GM19035 (cell line): ENCODE data around the gene IGFL3.
"Not testable (repeated sequence)": the region's sequence is repeated elsewhere in the genome, so short reads cannot be mapped to it uniquely, and the experiment has no call there.

ENCODE experiments used
- ATAC-seq: cut with Tn5 transposase; IDR thresholded peaks from one replicate; pipeline ENCODE4 v1.9.1; 2021; ENCODE audit not compliant: unreplicated experiment

The IGFL3 gene

DNA sequence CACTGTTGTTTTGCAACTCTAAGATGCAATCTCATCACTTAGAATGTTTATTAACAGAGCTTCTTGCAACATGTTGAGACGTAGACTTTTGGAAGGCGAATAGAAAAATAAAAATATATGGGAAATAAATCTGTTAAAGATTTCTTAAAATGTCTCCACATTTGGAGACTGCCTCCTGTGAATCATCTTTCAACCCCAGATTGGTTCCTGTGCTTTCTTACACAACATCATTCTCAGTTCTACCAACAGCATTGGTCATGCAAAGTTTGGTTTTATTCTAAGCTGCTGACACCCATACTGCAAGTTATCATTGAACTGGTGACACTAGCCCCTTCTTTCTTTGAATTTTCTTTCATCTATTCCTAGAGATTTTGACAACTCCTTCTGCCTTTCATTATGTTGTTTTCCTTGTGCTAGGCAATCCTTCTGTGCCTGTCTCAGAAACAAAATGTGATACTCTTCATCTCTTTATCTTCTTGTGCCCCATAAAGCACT, 1.6 kb upstream of the IGFL3 start:
- no peak for ATAC-seq

DNA sequence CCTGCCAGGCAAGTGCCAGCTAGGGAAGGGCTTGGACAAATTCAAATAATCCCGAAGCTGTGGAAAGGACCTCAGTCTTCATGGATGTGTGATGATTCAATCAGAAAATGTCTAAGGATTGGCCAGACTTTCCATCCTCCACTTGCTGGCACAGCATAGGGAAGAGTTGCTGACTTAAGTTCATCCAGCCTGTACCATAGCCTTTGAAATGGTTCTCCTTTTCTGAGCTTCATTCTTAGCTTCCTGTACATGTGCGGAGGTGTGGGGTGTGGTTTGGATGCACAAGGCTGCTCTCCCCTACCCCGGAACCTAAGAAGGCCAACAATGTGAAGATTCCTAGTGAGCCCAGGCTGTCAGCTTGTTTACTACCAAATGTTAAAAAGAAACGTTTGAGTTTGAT, 959 bp upstream of the IGFL3 start:
- no peak for ATAC-seq

DNA sequence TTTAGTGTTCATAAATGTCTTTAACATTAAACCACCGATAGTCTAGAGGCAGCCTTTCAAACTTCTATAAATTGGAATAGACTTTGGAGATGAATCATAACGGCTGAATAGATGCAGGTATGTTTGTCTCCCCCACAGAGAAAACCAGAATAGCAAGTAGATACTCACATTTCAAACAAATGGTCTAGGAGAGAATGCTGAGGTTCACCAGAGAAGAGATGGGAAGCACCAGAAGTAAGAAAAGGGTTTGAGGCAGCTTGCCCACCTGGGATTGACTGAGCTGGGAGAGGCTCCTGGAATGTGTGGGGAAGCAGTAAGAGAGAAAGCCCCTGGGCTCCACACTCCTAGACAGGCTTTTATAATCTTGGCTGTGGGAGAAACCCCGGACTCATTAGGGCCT, 6.4 kb downstream of the IGFL3 start:
- no peak for ATAC-seq

DNA sequence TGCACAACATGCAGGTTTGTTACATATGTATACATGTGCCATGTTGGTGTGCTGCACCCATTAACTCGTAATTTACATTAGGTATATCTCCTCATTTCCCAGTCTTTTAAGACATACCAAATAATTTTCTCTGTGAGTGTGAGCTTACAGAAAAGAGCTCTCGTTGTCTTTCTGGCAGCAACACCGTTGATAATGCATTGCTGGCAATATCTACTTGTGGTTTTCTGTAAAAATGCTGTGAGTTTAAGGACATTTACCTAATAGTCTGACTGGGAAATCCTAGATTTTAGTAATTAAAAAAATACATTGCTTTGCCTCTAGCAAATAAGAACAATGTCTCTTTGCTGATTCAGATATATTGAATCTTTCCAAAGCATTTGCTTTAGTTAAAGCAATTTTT, 8.4 kb downstream of the IGFL3 start:
- no peak for ATAC-seq

DNA sequence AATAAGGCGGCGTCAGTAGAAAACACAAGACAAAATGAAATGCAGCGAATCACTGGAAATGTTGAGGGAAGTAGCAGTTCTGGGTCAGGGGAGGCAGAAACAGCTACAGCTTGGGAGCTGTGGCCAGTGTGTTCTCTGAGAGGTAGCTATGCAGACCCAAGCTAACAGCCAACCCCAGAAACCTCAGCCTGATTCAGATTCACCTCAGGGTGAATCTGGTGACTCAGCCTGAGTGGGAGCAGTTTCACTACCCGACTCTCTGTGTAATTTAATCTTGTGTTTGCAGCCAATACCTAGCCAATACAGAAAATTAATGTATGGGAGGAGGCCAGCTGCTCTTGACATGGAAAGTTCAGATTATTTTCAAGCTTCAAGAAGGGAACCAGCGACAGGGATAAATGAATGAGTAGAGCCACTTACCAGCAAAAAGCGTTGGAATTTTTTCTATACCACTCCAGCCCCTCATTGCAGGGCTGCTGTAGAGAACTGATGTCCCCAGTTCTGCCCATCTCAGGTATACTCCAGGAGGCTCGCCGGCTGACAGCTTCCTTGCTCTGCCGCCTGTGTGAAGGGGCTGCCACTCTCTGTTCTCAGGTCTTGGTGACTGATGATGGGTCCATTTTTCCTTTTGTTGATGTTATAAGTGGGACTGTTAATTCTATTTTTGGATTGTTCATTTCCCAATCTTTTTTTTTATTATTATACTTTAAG, 8.9 kb downstream of the IGFL3 start:
- ATAC-seq = no peak

DNA sequence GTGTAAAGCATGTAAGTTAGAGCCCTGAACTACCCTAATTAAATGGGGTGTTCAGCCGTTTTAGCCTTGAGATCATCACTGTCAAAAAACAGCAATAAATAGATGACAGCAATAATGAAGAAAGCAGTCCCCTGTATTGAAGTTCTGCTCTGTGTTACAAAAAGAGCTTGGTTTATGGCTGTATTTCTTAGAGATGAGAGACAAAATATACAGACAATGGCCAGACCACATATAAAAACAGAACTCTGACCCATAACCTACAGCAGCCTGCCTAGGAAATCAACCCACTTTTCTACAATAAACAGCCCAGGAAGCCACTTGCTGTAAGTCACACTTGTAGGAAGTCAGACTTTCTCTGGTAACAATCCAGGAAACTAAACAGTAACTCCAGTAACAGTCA, 10.8 kb downstream of the IGFL3 start:
- no peak for ATAC-seq

DNA sequence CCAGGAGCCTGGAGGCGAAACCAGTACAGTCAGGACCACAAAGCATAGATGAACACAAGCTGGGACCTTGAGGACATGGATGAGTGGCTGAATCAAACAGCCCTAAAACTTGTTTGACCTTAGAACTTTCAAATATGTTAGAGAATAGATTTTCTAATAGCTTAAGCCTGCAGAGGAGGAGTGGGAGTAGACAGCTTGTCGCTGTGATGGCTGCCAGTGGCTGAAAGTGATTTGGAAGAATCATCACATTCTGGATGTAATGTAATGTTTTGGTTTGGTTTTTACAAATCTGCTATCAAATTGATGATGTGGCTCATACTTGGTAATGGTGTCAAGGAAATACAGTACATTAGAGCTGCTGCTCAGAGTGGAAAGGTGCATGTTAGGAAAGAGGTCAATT, 12.0 kb downstream of the IGFL3 start:
- no peak for ATAC-seq

DNA sequence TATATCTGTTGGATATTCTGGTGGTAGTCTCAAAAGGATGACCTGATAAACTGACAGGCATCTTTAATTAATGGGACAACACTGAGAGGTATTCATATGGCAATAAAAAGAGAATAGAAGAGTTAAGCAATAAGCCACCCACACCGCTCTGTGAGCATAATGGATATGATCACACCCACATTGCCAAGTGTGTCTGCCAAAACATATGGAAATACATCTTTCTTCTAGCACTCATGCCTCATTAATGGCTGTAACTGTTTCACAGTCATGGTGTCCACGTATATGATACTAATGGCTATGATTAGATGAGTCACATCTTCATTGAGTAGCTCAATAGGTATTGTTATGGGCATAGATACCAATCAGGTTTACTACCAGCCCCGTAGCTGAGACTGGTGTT, 13.1 kb downstream of the IGFL3 start:
- no peak for ATAC-seq

DNA sequence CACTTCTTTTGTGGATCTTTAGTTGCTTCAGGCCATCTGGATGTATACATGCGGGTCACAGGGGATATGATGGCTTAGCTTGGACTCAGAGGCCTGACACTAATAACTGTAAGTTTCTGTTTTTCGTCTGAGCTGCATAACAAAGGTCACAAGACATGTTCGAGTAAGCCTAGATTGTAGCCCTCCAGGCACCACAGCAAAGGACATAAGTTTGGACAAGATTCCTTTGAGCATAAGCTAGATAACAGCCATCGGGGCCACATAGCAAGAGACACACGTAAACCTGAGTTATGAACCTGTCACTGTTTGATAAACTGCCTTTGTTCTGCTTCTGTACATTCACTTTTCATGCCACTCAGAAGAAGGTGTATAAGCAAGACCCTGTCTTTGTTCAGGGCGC, 14.6 kb downstream of the IGFL3 start:
- no peak for ATAC-seq

DNA sequence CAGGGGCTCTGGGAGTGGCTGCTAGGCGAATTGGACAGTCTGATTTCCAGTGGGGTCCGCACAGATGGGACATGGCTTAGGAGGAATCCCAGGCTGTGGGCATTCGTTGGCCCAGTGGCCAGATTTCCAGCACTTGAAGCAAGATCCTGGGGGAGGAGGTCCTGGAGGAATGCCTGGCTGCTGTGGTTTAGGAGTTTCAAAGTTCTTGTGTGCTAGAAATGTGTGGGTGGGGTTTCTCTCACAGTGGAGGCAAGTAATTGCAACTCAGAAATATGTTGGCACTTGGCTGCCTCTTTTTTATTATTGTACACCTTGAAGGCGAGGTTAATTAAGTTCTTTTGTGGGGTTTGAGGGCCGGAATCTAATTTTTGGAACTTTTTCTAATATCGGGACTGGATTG, 17.1 kb downstream of the IGFL3 start:
- ATAC-seq = no peak

DNA sequence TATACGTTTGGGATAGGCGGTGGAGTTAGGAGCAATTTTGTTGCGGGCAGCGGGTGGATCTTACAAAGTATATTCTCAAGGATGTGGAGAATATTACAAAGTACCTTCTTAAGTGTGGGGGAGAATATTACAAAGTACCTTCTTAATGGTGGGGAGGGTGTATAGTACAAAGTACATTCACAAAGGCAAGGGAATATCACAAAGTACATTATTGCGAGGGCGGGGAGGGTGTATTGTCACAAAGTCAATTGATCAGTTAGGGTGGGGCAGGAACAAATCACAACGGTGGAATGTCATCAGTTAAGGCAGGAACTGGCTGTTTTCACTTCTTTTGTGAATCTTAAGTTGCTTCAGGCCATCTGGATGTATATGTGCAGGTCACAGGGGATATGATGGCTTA, 22.2 kb downstream of the IGFL3 start:
- not testable (repeated sequence) for ATAC-seq

DNA sequence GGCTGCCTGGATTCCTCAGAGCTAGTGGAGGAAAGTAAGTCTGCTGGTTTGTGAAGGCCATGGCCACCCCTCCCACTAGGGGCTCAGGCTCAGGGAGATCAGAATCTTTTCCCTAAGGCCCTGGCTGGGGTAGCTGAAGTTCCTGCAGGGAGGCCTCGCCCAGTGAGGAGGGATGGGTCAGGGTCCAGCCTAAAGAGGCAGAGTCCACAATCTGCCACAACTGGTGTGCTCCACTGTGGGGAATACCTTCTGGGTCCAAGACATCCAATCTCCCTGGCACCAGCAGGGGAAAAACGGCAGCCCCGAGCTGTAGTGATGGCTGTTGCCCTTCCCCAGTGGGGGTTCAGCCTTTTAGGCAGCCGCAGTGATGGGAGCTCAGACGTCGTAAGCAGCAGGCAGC, 23.2 kb downstream of the IGFL3 start:
- no peak for ATAC-seq

DNA sequence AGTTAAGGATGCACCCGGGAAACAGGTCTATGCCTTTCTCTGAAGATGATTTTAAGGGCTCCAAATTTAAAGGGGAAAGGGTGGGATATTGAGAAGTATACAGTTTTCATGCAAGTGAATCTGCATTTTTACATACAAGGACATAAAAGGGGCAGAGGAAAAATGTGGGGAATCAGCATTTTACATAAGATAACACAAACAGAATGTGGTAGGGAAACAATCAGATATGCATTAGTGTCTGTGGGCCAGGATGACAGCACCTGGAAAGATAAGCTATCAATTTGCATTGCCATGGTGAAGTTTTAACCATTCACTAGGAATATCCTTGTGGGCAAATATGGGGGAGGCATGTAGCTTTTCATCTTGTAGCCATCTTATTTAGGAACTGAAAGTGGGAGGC, 24.1 kb downstream of the IGFL3 start:
- ATAC-seq = no peak

DNA sequence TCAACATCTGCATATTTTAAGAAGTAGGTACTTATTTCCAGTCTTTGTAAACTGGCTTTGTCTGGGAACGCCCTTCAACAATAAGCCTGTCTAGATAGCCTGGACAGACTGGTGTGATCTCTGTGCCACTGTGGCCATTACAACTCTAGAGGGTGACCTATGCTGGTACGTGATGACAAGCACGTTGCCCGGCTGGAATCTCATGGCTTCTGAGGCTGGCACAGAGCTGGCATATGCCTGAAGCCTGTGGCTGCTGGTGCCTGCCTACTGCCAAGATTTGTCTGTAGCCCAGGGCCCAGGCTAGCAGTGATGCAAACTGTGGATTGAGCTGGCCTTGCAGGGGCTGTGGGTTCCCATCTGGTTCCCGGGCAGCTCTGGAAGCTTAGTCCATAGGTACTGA, 34.0 kb downstream of the IGFL3 start:
- no peak for ATAC-seq

DNA sequence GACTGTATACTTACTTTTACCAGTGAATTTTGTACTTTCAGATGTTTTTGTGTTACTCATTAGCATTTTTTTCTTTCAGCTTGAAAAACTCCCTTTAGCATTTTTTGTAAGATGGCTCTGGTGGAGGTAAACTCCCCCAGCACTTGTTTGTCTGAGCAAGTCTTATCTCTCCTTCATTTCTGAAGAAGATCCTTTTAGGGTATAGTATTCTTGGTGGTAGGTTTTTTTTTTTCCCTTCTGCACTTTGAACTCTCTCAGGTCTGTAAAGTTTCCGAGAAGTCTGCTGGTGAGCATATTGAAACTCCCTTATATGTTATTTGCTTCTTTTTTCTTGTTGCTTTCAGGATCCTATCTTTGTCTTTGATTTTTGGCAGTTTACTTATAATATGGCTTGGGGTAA, 35.1 kb downstream of the IGFL3 start:
- no peak for ATAC-seq

DNA sequence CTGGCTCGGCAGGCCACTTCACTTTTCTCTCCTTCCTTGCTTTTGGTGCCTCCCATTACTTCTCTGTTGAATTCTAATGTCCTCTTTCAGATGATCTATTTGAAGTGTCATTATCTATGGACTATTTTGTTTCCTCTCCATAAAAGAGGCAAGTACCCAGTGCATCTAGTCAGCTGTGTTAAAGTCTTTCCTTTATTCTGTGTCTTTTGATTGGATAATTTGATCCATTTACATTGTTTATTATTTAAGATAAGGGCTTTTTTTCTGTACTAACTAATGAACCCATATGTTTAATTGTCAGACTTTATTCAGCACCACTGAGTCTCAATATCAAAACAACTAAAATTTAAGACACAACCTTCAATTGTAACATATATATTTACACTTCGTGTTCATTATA, 36.4 kb downstream of the IGFL3 start:
- ATAC-seq = no peak

DNA sequence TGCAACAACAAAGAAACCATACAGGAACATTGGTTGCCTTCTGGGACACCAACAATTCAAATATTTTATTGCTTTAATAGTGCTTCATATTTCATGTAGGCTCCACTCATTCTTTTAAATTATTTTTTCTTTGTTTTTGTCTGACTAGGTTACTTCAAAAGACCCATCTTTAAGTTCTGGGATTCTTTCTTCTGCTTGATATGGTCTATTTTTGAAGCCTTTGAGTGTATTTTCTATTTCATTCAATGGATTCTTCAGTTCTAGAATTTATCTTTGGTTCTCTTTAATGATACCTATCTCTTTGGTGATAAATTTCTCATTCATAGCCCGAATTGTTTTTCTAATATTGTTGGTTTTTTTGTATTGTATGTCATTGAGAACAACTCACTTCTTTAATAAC, 38.6 kb downstream of the IGFL3 start:
- no peak for ATAC-seq

DNA sequence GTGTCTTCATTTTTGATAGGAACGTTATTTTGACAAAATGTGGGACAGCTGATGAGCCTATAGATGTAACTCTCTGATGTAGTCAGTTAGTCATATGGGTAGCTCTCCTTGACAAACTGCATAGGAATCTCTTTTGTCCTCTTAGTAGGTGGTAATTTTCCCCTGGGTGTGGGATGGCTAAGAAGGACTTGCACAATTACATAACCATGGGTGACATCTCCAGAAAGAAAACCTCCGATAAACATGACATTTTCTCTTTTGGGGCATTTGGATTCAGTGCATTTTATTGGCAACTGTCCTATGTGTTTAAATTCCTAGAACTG, 41.8 kb downstream of the IGFL3 start:
- no peak for ATAC-seq

DNA sequence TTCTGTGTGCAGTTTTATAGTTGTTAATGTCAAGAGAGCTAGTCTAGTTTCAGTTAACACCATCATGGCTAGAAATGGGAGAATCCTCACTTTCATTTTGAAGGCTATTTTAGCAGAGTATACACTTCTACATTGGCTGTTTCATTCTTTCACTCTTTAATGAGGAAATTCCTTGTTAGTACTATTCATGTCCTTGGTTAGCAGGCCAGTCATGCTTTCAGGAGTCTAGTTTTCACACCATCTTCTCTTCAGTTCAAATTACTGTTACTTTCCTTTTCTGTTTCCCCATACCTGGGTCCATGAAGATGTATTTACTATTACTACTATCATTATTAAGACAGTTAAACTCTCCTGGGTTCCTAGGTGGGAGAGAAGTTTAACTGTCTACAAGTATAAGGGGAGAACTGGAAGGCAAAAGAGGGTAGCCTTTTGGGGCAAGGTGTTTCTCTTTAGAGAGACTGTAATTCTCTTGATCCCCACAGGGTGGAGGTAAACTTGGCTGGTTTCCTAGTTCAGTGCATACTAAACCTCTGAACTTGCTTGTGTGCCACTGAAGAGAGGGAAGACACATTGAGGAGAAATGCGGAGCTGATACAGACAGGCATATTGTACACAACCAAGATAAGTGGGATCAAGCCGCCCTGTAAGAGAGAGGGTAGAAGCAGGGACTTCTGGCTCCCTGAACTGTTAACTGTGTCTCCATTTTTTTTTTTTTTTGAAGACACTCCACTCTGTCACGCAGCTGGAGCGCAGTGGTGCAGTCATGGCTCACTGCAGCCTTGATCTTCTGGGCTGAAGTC, 42.4 kb downstream of the IGFL3 start:
- ATAC-seq = no peak

DNA sequence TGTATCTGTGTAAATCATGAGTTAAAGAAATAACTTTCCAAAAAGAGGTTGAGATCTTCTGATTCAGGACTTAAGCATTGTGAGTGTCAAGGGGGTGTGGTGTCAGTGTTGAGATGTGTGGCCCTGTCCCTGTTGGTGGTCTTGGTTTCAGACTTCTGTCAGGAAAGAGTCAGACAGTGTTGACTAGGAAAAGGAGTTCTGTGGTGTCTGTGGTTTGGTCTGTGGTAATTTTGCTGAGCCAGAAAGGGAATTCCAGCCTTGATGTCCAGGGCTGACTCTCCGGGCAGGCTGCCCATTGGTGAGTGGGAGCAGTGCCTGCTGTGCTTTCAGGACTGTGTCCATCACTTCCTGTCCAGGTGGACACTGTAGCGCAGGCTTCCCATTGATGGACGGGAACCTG, 43.9 kb downstream of the IGFL3 start:
- no peak for ATAC-seq

DNA sequence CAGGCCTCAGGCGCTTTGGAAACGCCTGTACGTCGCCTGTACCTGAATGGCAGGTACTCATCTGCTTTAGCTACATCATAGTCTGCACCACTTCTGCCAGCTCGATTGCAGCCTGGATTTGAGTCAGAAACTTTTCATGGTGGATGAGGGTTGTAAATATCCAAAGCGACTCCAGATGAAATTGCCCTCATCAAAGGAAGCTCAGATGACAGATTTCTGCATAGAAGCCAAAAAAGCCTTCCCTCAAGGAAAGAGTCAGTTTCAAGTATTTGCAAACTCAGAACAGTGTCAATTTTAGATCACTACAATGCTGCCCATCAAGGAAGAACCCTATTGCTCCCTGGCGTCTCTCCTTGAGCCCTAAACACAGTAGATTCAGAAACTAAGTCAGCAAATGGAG, 44.9 kb downstream of the IGFL3 start:
- no peak for ATAC-seq

DNA sequence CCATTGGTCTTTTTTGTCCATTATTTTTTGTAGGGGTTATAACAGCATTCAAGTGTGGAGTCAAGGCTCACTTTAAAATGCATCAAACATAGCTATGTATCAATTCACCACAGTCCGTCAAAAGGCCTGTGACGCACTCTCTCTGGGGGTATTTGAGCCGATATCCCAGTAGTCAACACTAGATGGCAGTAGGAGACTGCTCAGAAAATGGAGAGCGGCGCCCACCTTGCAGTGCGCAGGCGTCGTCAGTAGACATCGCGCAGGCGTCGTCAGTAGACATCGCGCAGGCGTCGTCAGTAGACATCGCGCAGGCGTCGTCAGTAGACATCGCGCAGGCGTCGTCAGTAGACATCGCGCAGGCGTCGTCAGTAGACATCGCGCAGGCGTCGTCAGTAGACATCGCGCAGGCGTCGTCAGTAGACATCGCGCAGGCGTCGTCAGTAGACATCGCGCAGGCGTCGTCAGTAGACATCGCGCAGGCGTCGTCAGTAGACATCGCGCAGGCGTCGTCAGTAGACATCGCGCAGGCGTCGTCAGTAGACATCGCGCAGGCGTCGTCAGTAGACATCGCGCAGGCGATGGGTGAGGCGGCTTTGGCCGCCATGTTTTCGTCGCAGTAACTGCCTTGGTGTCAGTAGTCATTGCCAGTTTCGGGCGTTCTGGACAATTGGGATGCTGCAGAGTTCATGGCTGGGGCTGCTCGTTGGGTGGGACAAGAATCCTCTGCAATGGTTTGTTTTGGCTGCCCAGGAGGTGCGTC, 45.7 kb downstream of the IGFL3 start:
- ATAC-seq = not testable (repeated sequence)
